Sciatic nerve (tissue), 2 donors: ENCODE data around the gene OR14K1. TPM values are rescaled to one million over a fixed set of nuclear protein-coding genes. Genes with fewer than 3 reads are reported as not detected.
"Not testable (repeated sequence)": the region's sequence is repeated elsewhere in the genome, so short reads cannot be mapped to it uniquely, and the experiment has no call there.

Source experiments
- ATAC-seq: fragments of 200-7000 bp; cut with Tn5 transposase; one replicate; pipeline ENCODE4 v1.9.1; 2020; ENCODE audit warnings: mild to moderate bottlenecking, moderate library complexity
- DNase-seq: peaks from one replicate; pipeline ENCODE4 v3.0.0-alpha.2; 2020; ENCODE audit warnings: low spot score
- intact Hi-C: fragments of 100-400 bp; cut with DNase I; formaldehyde crosslinking; loops from one replicate; pipeline ENCODE4 v1.14.2; 2022
- total RNA-seq: library from RNA; stranded (reverse); fragmentation: NEBNext Ultra II Directional; extraction: Animal tissue kit (Norgen Biotek cat#: 25700); gene quantifications from one replicate; pipeline ENCODE4 v1.2.1, GENCODE V29; 2021
- donor health status: DM: no; HTN: no; CAD: no.
- donor health status: DM: no; HTN: no; CAD: no.

The OR14K1 gene, protein sequence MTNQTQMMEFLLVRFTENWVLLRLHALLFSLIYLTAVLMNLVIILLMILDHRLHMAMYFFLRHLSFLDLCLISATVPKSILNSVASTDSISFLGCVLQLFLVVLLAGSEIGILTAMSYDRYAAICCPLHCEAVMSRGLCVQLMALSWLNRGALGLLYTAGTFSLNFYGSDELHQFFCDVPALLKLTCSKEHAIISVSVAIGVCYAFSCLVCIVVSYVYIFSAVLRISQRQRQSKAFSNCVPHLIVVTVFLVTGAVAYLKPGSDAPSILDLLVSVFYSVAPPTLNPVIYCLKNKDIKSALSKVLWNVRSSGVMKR
- not detected for total RNA-seq

DNA sequence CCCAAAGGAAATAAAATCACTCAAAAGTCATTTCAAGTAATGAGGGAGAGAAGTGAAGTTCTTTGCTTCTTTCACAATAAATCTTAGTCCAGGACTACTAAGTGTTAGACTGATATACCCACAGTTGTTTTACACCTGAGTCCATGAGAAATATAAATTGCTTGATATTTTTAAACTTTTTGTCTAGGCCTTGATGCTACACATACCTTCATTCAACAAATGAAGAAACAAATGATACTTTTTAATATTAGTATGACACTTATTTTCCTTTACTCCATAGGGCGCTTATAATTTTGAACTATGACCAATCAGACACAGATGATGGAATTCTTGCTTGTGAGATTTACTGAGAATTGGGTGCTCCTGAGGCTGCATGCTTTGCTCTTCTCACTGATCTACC lies at the start of gene OR14K1:
OR14K1 (plus strand) TSS at position 301 of the 400 bp plus-strand sequence; CDS start at position 301, 0 bp downstream.
- DNase-seq (no peak), ATAC-seq (no peak)
- intact Hi-C loops, result no loop called here

DNA sequence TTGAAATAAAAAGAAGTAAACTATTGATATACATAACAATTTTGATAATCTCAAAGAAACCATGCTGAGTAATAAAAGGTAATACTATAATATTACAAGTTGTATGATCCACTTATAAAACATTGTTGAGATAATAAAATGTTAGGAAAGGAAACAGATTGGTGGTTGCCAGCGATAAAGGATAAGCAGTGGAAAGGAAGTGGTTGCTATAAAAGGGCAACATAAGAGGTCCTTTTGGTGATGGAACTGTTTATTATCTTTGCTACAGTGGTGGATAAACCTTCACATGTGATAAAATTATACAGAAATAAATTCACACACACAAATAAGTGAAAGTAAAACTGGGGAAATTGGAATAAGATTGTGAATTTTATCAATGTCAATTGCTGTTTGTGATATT lies 37.1 kb upstream of the OR14K1 start:
- no peak for ATAC-seq
- DNase-seq, result no peak
- intact Hi-C loops, result no loop called here

DNA sequence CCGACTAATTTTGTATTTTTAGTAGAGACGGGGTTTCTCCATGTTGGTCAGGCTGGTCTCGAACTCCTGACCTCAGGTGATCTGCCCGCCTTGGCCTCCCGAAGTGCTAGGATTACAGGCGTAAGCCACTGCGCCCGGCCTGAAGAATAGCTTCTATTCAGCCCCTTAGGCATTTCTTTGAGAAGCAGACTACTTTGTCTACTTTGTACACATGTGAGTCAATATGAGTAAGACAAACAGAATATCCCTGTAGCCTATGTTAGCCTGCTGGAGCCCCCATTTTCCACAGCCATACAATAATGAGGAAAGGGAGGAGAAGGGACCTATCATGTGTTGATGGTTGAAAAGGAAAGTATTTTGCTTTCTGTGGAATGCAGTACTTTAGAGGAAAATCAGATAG lies 27.7 kb upstream of the OR14K1 start:
- intact Hi-C loops, ATAC-seq, DNase-seq: not testable (repeated sequence)

DNA sequence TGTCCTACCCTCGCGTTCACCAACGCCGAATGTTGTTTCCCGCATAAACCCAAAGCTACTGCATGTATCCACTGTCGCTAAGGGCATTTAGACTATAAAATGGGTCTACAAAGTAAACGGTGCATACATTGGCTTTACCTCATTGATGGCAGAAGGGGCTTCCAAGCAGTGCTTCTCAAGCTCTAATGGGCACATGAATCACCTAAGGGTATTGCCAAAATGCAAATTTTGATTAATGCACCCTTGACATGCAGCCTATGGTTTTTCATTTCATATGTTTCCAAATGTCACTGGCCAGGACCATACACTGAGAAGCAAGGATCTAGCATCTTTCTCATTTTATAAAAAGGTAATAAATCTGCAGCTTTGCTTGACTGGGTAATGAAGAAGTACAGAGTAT lies 24.7 kb upstream of the OR14K1 start:
- no peak for ATAC-seq
- intact Hi-C loops, result no loop called here
- DNase-seq, result no peak

DNA sequence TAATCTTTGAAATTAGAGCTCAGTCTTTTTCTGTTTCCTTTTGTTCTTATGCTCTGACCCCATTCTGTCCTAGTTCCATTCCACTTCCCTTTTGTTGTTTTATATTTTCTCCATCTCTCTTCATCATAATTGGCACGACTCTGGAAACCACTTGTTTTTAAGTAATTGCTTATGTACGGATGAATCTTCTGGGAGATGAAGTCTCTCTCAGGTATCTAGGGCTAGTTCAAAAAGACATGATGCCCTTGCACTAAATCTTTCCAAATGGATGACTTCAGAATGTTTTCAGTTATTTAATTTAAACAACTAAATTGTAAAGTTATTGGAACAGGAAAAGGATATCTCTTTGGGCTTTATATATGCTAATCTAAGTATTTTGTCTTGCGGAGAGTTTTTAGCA lies 21.9 kb upstream of the OR14K1 start, which contains the start of gene OR6F1:
OR6F1 (minus strand) TSS at position 101 of the 400 bp plus-strand sequence. CDS start 3,891 bp downstream, outside the sequence.
- ATAC-seq (no peak), DNase-seq (no peak)
- intact Hi-C loops, result no loop called here

DNA sequence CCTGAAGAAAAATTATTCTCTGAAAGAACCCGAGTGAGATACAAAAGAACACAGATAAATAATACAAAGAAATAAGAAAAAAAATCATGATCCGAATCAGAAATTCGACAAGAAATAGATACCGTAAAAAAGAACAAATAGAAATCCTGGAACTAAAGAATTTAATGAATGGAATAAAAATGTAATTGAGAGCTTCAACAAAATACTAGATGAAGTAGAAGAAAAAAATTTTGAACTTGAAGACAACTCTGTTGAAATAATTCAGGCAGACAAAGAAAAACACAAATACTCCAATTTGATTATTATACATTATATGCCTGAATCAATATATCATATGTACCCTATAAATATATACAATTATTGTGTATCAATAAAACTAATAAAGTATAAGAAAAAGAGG lies 17.2 kb upstream of the OR14K1 start:
- ATAC-seq (no peak), DNase-seq (no peak)
- intact Hi-C loops, result no loop called here

DNA sequence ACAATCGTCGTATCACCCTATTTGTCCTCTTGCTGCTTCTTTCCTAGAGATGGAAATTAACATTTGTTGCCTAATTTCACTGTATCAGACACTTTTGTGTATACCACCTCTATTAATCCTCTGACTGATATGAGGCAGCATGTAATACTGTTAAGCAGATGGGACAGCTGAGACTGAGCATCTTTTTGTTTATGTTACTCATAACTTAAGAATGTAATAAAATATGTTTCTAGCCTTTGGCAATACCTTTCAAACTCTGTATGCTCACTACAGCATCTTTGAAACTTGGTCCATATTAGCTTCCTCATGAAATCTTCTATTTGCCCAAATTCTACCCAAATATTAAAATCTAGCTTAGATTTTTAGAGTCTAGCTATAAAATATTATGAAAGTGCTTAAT lies 2.3 kb downstream of the OR14K1 start:
- intact Hi-C loops, result no loop called here
- no peak for ATAC-seq
- no peak for DNase-seq

DNA sequence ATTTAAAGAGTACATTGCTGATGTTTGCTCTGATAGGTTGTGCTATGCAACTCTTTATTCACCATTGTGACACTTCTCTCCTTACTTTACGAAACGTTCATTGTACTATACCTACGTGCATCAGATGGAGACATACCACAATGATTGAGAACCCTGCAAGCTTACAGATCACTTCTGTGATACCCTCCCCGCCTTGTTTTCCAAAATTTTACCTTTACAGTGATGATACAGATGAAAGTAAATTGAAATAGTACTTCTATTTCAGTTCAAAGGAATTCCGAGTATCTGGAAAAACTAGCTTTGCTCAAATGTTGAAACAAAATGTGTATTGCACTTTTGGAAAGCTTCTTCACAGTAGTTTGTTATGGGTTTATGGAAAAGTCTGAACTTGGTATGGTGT lies 3.3 kb downstream of the OR14K1 start:
- ATAC-seq (no peak), DNase-seq (no peak)
- intact Hi-C loops, result no loop called here

DNA sequence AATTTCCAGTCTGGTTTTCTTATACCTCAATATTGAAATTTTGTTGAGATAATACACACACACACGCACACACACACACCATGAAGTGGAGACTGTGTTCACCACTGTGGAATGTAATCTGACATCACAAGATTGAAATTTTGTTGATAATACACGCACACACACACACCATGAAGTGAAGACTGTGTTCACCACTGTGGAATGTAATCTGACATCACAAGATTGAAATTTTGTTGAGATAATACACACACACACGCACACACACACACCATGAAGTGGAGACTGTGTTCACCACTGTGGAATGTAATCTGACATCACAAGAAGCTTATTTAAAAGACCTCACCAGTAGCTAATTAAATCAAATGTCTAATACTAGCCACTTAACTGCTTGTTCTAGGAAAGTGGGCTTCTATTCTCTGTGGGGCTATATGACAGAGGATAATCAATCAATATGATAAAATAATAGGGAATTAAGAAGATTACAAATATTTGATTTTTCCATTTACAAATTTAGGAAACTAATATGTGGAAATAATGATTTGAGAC lies 3.9 kb downstream of the OR14K1 start:
- ATAC-seq, DNase-seq, intact Hi-C loops: not testable (repeated sequence)

DNA sequence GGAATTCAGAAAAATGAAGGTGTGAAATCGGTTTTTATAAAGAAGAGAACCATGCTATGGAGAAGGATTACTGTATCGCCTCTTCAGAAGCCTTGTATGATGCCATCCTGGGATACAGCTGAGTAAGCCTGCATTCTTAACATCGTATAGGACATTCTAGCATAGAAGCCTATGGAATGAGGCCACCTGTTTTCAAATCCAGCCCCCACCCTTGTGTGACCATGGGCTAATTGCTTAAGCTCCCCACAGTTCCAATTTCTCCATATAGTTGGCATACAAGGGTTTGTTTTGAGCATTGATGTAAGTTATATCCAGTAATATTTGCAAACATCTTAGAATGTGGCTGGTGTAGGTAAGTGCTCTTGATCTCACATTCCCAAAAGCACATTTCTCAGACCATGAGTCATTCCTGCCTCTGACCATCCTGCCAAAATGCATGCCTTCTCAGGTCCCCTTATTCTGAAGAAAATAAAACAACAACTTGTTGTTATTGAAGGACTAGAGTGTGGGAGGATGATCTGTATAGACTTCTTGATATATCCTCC lies 8.0 kb downstream of the OR14K1 start:
- intact Hi-C loops, result no loop called here
- ATAC-seq (no peak), DNase-seq (no peak)

DNA sequence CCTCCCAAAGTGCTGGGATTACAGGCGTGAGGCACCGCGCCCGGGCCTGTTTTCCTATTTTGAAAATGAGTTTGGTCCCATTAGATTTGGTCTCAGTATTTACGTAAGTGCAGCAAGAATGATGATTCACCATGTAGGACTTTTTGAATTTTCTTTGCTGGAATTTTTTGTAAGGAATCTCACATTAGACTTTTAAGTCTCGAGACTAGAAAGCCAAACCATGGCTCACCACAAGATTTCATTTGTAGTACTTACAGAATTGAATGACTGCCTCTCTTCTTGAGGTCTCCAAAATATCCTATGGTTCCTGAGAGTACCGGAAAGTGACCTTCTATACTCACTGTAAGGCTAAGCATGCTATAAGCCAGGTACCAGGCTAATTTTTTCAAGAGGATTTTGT lies 9.2 kb downstream of the OR14K1 start:
- DNase-seq, result no peak
- no peak for ATAC-seq
- intact Hi-C loops, result no loop called here

DNA sequence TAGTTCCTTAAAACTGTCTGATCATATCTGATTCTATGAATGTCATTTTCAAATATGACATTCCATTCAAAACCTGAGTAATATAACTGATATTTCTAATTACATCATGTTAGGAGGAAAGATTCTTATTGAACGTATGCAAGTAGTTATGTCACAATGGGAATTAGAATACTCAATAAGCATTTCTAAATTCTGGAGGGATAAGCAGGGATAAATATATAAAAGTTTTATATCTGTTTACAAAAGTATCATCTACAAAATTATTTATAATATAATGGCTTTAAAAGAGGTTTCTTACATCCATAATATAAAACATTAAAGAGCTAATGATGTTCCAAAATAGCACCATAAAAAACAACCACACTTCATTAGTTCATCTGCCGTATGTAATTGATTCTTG lies 9.6 kb downstream of the OR14K1 start, which contains the start of gene OR14A2:
OR14A2 (minus strand) TSS at position 101 of the 400 bp plus-strand sequence.
- intact Hi-C loops, result no loop called here
- ATAC-seq (no peak), DNase-seq (no peak)

DNA sequence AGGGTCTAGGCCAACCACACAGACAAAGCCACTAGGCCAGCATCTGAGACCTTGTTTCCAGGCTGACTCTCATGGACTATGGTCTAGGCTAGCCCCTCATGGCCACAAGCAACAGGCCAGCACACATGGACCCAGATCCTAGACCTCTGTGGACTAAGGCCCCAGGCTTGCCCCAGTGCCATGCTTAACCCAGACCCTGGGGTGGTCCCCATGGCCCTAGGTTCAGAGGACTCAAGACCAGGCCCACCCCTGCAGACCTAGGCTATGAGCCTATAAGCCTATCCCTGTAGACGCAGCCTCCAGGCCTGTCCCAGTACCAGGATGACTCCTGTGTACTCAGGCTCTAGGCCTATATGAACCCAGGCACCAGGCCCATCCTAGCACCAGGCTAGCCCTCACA lies 11.5 kb downstream of the OR14K1 start:
- DNase-seq (no peak), ATAC-seq (peak; percentile 15)
- intact Hi-C loops, result no loop called here

DNA sequence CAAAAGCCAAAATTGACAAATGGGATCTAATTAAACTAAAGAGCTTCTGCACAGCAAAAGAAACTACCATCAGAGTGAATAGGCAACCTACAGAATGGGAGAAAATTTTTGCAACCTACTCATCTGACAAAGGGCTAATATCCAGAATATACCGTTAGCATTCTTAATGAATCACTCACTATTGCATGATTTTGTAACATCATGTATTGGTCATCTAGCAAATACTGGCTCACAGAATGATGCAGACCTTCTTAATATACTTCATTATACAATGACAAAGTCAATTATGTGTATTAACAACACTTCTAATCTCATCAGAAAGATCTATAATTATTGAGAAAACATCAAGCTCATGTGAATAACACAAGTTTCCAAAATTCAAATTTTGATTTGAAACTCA lies 15.9 kb downstream of the OR14K1 start:
- ATAC-seq, DNase-seq, intact Hi-C loops: not testable (repeated sequence)

DNA sequence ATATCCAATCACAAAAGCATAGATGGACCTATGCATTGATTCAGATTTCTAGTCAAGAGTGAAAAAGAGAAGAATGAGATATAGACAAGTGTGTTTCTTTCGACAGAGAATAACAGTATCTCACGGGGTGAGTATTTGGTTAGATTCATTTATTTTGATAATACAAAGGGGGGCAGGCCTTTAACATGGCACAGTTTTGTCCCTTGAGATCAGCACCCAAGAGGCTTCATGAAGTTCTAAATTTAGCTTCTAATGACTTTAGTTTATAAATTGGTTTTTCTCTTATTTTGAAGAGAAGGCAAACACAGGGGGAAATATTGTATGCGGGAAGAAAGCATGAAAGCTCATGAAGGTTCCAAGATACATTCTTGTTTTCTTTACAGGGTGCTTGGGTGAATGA lies 22.0 kb downstream of the OR14K1 start, which contains the start of gene OR1C1:
OR1C1 (minus strand) TSS at position 101 of the 400 bp plus-strand sequence. CDS start 2,150 bp downstream, outside the sequence.
- no peak for DNase-seq
- ATAC-seq, result no peak
- intact Hi-C loops, result no loop called here

DNA sequence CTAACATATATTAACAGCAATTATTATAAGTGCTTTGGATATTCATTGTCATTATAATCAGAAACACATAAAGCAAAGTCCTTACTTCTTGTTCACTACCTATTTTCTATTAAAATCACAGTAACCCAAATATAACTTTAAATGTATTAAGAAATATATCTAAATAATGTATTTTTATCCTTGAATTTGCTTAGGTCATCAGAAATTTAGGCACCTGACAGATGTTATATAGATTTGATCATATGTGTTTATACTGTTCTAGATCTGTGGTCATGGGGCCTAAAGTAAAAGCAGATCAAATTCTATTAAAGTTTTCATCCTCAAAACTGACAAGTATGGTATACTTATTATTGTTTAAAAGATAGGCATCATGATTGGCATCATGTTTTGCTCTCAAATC lies 31.2 kb downstream of the OR14K1 start:
- no peak for DNase-seq
- no peak for ATAC-seq
- intact Hi-C loops, result no loop called here
